ENCODE data around the gene FGF1.

DNA sequence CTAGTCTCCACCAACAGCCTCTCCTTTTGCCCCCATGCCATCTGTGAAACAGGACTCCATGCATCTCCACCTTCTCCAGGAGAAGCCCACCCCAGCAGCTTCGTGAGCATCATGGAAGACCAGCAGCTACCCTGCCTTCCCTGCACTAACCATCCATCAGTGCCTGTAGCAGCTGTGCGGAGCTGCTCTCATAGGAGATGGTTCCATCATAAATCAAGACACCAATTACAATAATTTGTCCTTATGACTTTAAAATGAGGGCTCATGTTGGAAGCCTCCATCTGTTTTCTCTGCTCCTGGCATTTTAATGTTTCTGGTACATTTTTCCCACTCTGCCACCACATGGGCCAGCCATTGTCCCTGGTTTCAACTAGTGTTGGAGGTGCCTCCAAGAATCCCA, 69.9 kb downstream of the FGF1 start:
- TF ChIP-seq CTCF (IDR thresholded peaks at IDR 0.05) = no peak
- no peak for TF ChIP-seq EP300 (IDR thresholded peaks at IDR 0.05)
- TF ChIP-seq POLR2AphosphoS5 (IDR thresholded peaks at IDR 0.05) = no peak
- no peak for TF ChIP-seq POLR2A (IDR thresholded peaks at IDR 0.05)

All from stomach (tissue), 4 donors.